IPS DF 6.9 (cell line): Measurements from ENCODE around the gene PKDREJ.
"Not testable (repeated sequence)": the region's sequence is repeated elsewhere in the genome, so short reads cannot be mapped to it uniquely, and the experiment has no call there.

ENCODE experiments used
- DNase-seq: peaks from one replicate; pipeline ENCODE4 v3.0.0-alpha.2; 2013; ENCODE audit warnings: low read depth, low spot score
- H3K27ac ChIP-seq: one replicate; pipeline ENCODE4 v1.5.1; 2013; ENCODE audit warnings: low read length, control low read depth
- H3K27me3 ChIP-seq: 2 replicates; pipeline ENCODE4 v1.6.1; 2013; ENCODE audit warnings: mild to moderate bottlenecking, low read length; ENCODE audit not compliant: control insufficient read depth, insufficient read depth
- H3K36me3 ChIP-seq: 2 replicates; pipeline ENCODE4 v1.6.1; 2013; ENCODE audit warnings: low read length; ENCODE audit not compliant: control insufficient read depth, insufficient read depth
- H3K4me1 ChIP-seq: 2 replicates; pipeline ENCODE4 v1.6.1; 2013; ENCODE audit warnings: low read length; ENCODE audit not compliant: control insufficient read depth, insufficient read depth
- H3K4me3 ChIP-seq: 2 replicates; pipeline ENCODE4 v1.5.1; 2013; ENCODE audit warnings: mild to moderate bottlenecking, low read length
- H3K9me3 ChIP-seq: 2 replicates; pipeline ENCODE4 v1.6.1; 2013; ENCODE audit warnings: low read length, inconsistent platforms; ENCODE audit not compliant: control insufficient read depth, insufficient read depth
- WGBS: extraction: QIAGEN DNeasy Blood & Tissue Kit; methylation state at CpG from one replicate; pipeline ENCODE4 v1.1.7; 2013; ENCODE audit warnings: mixed read lengths, missing lambda C conversion rate; ENCODE audit not compliant: insufficient read length, insufficient coverage; 5-methylcytosine and 5-hydroxymethylcytosine counted together

Gene PKDREJ

GRCh38 chr22:46276563-46276962 is 13.4 kb upstream of the PKDREJ start:
- Histone ChIP-seq H3K27me3 (no peaks in the 10 kb centered on the region), H3K27ac (no peak overlapping the region), H3K9me3 (no peaks in the 10 kb centered on the region), H3K36me3 (peaks cover 16% of the 10 kb centered on the region; the same call in 1 of the 2 replicates), H3K4me3 (no peak overlapping the region), H3K4me1 (no peaks in the 10 kb centered on the region)
- DNase-seq = no peak
- no CpG with 5 or more reads among the region's 7 CpGs for WGBS

GRCh38 chr22:46275455-46276122 is 12.4 kb upstream of the PKDREJ start:
- no peaks in the 10 kb centered on the region for H3K27me3 ChIP-seq
- H3K4me1 ChIP-seq = no peaks in the 10 kb centered on the region
- no peak overlapping the region for H3K4me3 ChIP-seq
- no peak for DNase-seq
- H3K36me3 ChIP-seq = peaks cover 16% of the 10 kb centered on the region; the same call in 1 of the 2 replicates
- no peaks in the 10 kb centered on the region for H3K9me3 ChIP-seq
- no CpG with 5 or more reads among the region's 3 CpGs for WGBS
- H3K27ac ChIP-seq = no peak overlapping the region

GRCh38 chr22:46274381-46274780 is 11.2 kb upstream of the PKDREJ start:
- Histone ChIP-seq H3K4me3 (no peak overlapping the region), H3K36me3 (peaks cover 14% of the 10 kb centered on the region; the same call in 1 of the 2 replicates), H3K4me1 (no peaks in the 10 kb centered on the region), H3K9me3 (no peaks in the 10 kb centered on the region), H3K27me3 (no peaks in the 10 kb centered on the region), H3K27ac (no peak overlapping the region)
- WGBS = no CpG with 5 or more reads among the region's 8 CpGs
- DNase-seq = no peak

GRCh38 chr22:46273432-46274148 is 10.4 kb upstream of the PKDREJ start:
- no peaks in the 10 kb centered on the region for H3K9me3 ChIP-seq
- no peak overlapping the region for H3K27ac ChIP-seq
- H3K4me1 ChIP-seq = no peaks in the 10 kb centered on the region
- WGBS = no CpG with 5 or more reads among the region's 12 CpGs
- peaks cover 6% of the 10 kb centered on the region; the same call in 1 of the 2 replicates for H3K36me3 ChIP-seq
- no peak overlapping the region for H3K4me3 ChIP-seq
- no peaks in the 10 kb centered on the region for H3K27me3 ChIP-seq
- no peak for DNase-seq

GRCh38 chr22:46272762-46273431 is 9.8 kb upstream of the PKDREJ start:
- peaks cover 5% of the 10 kb centered on the region; the same call in 1 of the 2 replicates for H3K36me3 ChIP-seq
- H3K27me3 ChIP-seq = no peaks in the 10 kb centered on the region
- no CpG with 5 or more reads among the region's 12 CpGs for WGBS
- H3K9me3 ChIP-seq = no peaks in the 10 kb centered on the region
- no peak for DNase-seq
- H3K4me1 ChIP-seq = peaks cover 2% of the 10 kb centered on the region; the same call in 1 of the 2 replicates
- no peak overlapping the region for H3K4me3 ChIP-seq
- no peak overlapping the region for H3K27ac ChIP-seq

GRCh38 chr22:46272196-46272595 is 9.1 kb upstream of the PKDREJ start:
- no peaks in the 10 kb centered on the region for H3K9me3 ChIP-seq
- DNase-seq = no peak
- H3K36me3 ChIP-seq = peaks cover 5% of the 10 kb centered on the region; the same call in 1 of the 2 replicates
- peaks cover 2% of the 10 kb centered on the region; the same call in 1 of the 2 replicates for H3K4me1 ChIP-seq
- no peak overlapping the region for H3K27ac ChIP-seq
- no peaks in the 10 kb centered on the region for H3K27me3 ChIP-seq
- H3K4me3 ChIP-seq = no peak overlapping the region
- no CpG with 5 or more reads among the region's 8 CpGs for WGBS

- no peak for DNase-seq
- H3K4me3 ChIP-seq = no peak overlapping the region
- no peak overlapping the region for H3K27ac ChIP-seq
- peaks cover 2% of the 10 kb centered on the region; the same call in 1 of the 2 replicates for H3K4me1 ChIP-seq
- H3K27me3 ChIP-seq = no peaks in the 10 kb centered on the region
- no peaks in the 10 kb centered on the region for H3K9me3 ChIP-seq
- H3K36me3 ChIP-seq = peaks cover 3% of the 10 kb centered on the region; the same call in 1 of the 2 replicates
- no CpG with 5 or more reads among the region's 11 CpGs for WGBS
Measured at GRCh38 chr22:46269564-46269963, 6.4 kb upstream of the PKDREJ start.

- H3K4me1 ChIP-seq = peaks cover 2% of the 10 kb centered on the region; the same call in 1 of the 2 replicates
- no peaks in the 10 kb centered on the region for H3K9me3 ChIP-seq
- H3K27me3 ChIP-seq = peaks cover 6% of the 10 kb centered on the region; the same call in 1 of the 2 replicates
- DNase-seq = no peak
- WGBS = no CpG with 5 or more reads among the region's 74 CpGs
- H3K4me3 ChIP-seq = peak within 1 kb of the TSS; percentile 72
- no peaks in the 10 kb centered on the region; the same call in 1 of the 2 replicates for H3K36me3 ChIP-seq
- no peak within 1 kb of the TSS for H3K27ac ChIP-seq
Measured at GRCh38 chr22:46267431-46268279, 4.5 kb upstream of the PKDREJ start, which contains the start of gene TTC38. TTC38 (plus strand) TSS chr22:46268008; CDS start chr22:46268040, 32 bp downstream.

- DNase-seq, H3K27ac ChIP-seq, H3K4me3 ChIP-seq, H3K9me3 ChIP-seq, H3K4me1 ChIP-seq, H3K36me3 ChIP-seq: not testable (repeated sequence)
- peaks cover 13% of the 10 kb centered on the region; the same call in 1 of the 2 replicates for H3K27me3 ChIP-seq
- no CpG with 5 or more reads among the region's 4 CpGs for WGBS
Measured at GRCh38 chr22:46265627-46266026, 2.5 kb upstream of the PKDREJ start.
